ENCODE measurements around the gene CNDP2.

DNA sequence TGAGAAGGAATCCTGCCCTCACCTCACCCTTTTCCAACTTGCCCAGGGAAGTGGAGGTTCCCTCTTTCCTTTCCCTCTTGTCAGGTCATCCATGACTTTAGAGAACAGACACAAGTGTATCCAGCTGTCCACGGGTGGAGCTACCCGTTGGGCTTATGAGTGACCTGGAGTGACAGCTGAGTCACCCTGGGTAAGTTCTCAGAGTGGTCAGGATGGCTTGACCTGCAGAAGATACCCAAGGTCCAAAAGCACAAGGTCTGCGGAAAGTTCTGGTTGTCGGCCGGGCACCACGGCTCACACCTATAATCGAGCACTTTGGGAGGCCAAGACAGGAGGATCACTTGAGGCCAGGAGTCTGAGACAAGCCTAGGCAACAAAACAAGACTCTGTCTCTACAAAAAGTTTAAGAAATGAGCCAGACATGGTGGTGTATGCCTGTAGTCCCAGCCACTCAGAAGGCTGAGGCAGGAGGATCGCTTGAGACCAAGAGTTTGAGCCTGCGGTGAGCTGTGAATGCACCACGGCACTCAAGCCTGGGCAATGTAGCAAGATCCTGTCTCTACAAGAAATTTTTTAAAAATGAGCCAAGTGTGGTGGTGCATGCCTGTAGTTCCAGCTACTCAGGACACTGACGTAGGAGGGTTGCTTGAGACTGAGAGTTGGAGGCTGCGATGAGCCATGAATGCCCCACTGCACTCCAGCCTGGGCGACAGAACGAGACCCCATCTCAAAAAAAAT lies 24.1 kb downstream of the CNDP2 start:
- TF ChIP-seq, protein P1, sequence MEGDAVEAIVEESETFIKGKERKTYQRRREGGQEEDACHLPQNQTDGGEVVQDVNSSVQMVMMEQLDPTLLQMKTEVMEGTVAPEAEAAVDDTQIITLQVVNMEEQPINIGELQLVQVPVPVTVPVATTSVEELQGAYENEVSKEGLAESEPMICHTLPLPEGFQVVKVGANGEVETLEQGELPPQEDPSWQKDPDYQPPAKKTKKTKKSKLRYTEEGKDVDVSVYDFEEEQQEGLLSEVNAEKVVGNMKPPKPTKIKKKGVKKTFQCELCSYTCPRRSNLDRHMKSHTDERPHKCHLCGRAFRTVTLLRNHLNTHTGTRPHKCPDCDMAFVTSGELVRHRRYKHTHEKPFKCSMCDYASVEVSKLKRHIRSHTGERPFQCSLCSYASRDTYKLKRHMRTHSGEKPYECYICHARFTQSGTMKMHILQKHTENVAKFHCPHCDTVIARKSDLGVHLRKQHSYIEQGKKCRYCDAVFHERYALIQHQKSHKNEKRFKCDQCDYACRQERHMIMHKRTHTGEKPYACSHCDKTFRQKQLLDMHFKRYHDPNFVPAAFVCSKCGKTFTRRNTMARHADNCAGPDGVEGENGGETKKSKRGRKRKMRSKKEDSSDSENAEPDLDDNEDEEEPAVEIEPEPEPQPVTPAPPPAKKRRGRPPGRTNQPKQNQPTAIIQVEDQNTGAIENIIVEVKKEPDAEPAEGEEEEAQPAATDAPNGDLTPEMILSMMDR (IDR thresholded peaks at IDR 0.05 in 4 of 5, conservative IDR thresholded peaks at IDR 0.05 in 1 of 5), result no peak
- no peak for TF ChIP-seq POLR2A (IDR thresholded peaks at IDR 0.05)
